GM12865 (cell line): ENCODE measurements around the gene TXNRD1.

ENCODE experiments used
- DNase-seq: peaks from one replicate; pipeline ENCODE4 v3.0.0; 2010; ENCODE audit warnings: low read depth
- H3K4me3 ChIP-seq: 2 replicates; pipeline ENCODE4 v1.5.1; 2011; ENCODE audit warnings: mild to moderate bottlenecking, low read depth, low read length, control low read depth
- TF ChIP-seq, protein P1 (sequence below): IDR thresholded peaks from 2 replicates; pipeline ENCODE4 v1.5.1; 2011; ENCODE audit warnings: low read length, control low read depth, low read depth, inconsistent platforms; ENCODE audit not compliant: insufficient read depth; ENCODE audit errors: missing control alignments

The TXNRD1 gene

GRCh38 chr12:104342635-104343249 lies 127.2 kb downstream of the TXNRD1 start:
- TF ChIP-seq, protein P1, sequence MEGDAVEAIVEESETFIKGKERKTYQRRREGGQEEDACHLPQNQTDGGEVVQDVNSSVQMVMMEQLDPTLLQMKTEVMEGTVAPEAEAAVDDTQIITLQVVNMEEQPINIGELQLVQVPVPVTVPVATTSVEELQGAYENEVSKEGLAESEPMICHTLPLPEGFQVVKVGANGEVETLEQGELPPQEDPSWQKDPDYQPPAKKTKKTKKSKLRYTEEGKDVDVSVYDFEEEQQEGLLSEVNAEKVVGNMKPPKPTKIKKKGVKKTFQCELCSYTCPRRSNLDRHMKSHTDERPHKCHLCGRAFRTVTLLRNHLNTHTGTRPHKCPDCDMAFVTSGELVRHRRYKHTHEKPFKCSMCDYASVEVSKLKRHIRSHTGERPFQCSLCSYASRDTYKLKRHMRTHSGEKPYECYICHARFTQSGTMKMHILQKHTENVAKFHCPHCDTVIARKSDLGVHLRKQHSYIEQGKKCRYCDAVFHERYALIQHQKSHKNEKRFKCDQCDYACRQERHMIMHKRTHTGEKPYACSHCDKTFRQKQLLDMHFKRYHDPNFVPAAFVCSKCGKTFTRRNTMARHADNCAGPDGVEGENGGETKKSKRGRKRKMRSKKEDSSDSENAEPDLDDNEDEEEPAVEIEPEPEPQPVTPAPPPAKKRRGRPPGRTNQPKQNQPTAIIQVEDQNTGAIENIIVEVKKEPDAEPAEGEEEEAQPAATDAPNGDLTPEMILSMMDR: no peak
- no peak overlapping the region for H3K4me3 ChIP-seq
- no peak for DNase-seq

DNA sequence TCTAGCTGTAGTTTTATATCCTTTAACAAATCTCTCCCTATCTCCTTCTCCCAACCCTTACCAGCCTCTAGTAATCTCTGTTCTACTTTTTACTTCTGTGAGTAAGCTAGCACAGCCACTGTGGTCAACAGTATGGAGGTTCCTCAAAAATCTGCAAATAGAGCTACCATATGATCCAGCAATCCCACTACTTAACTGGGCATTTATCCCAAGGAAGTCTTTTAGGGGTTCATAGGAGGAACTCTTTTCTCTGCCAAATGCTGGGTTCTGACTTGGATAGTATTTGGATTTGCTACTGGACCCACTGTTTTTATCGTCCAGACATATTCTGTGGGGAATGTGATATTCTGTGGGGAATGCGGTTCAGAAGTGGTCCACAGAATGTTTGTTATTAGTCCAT lies 129.1 kb downstream of the TXNRD1 start:
- H3K4me3 ChIP-seq: no peak overlapping the region
- TF ChIP-seq, protein P1: no peak
- DNase-seq: no peak

GRCh38 chr12:104345234-104346066 lies 129.9 kb downstream of the TXNRD1 start:
- no peak for DNase-seq
- H3K4me3 ChIP-seq: no peak overlapping the region
- TF ChIP-seq, protein P1: no peak

DNA sequence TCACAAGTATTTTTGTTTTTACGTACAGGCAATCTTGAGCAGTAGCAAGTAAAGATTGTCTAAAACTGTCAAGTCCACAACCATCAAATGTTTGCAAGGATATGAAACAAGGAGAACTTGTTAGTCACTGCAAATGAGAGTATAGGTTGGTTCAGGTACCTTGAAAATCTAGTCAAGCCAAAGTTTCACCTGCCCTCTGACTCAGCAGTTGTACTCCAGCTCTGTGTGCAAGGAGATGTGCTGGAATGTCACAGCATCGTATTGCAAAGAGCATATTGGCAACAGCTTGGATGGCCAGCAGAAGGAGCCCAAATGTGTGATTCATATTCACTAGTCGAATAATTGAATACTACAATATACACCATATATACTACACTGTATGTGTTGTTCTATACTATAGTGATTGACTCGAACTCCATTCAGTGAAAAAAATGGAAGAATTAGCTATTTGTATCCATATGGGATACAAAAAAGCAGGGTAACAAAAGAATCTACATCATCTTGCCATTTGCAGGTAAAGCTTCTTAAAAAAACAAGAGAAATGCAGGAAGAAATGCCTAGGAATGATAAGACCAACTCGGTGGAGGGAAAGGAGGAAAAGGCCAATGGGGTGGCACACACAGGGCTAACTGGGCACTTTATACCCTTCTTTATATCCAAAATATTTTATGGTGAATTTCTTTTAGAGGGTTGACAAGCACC lies 131.9 kb downstream of the TXNRD1 start:
- TF ChIP-seq, protein P1: no peak
- no peak overlapping the region for H3K4me3 ChIP-seq
- DNase-seq: no peak

DNA sequence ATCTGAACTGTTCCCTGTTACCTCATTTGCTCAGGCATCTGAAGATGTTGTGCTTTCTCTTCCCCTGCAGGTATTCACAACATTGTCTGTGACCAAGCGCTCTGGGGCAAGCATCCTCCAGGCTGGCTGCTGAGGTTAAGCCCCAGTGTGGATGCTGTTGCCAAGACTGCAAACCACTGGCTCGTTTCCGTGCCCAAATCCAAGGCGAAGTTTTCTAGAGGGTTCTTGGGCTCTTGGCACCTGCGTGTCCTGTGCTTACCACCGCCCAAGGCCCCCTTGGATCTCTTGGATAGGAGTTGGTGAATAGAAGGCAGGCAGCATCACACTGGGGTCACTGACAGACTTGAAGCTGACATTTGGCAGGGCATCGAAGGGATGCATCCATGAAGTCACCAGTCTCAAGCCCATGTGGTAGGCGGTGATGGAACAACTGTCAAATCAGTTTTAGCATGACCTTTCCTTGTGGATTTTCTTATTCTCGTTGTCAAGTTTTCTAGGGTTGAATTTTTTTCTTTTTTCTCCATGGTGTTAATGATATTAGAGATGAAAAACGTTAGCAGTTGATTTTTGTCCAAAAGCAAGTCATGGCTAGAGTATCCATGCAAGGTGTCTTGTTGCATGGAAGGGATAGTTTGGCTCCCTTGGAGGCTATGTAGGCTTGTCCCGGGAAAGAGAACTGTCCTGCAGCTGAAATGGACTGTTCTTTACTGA lies 132.9 kb downstream of the TXNRD1 start:
- H3K4me3 ChIP-seq: no peak overlapping the region
- TF ChIP-seq, protein P1: no peak
- DNase-seq: no peak

DNA sequence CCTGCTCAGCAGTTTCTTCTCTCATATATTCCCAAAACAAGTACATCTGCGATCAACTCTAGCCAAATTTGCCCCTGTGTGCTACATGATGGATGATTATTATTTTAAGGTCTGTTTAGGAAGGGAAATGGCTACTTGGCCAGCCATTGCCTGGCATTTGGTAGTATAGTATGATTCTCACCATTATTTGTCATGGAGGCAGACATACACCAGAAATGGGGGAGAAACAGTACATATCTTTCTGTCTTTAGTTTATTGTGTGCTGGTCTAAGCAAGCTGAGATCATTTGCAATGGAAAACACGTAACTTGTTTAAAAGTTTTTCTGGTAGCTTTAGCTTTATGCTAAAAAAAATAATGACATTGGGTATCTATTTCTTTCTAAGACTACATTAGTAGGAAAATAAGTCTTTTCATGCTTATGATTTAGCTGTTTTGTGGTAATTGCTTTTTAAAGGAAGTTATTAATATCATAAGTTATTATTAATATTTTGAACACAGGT lies 133.5 kb downstream of the TXNRD1 start:
- no peak for DNase-seq
- H3K4me3 ChIP-seq: no peak overlapping the region
- TF ChIP-seq, protein P1: no peak
